Renal pelvis (tissue), 4 donors: ENCODE data around the gene TMEM50B. TPM values are rescaled to one million over a fixed set of nuclear protein-coding genes. Genes with fewer than 3 reads are reported as not detected.
"Not testable (repeated sequence)": the region's sequence is repeated elsewhere in the genome, so short reads cannot be mapped to it uniquely, and the experiment has no call there.

ENCODE experiments used
- DNase-seq: peaks from one replicate; pipeline ENCODE4 v3.0.0-alpha.2; 2013
- polyA plus RNA-seq, 3 donors: library from polyadenylated mRNA; unstranded; fragments of 120-200 nt; gene quantifications; one replicate each; pipeline ENCODE4 v1.2.1, GENCODE V29; 2013; ENCODE audit not compliant: insufficient read length in 3 of 3

The TMEM50B gene
- polyA plus RNA-seq, 3 donors: 45.8 to 94.5 (median 53.6) TPM

DNA sequence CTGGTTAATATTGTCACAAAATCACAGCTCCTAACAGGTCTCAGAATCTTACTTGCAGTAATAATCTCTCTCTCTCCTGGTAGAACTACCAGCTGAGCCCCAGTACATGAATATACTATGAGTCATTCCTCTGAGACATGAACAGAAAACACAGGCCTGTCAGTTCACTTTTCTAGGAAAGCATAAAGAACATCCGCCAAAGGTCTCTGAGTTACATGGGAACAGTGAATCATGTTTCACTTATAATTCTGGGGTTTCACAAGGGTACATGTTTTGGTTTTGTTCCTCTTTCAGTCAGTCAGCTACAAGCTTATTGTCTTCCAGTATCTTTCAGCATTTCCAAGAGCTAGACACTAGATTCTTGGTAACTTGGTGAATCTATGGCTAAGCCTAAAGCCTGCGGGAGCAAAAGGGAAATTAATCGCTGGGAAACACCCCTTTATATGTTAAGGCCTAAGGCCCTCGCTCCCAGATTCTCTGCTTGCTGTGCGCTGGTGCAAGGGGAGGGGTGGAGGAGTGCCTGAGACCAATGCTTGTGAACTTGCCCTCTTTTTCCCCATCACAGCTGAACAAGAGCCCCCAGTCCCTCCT is 44.9 kb downstream of the TMEM50B start:
- no peak for DNase-seq

- DNase-seq: no peak
These were observed 46.2 kb downstream of the TMEM50B start for GRCh38 chr21:33433425-33434114.

GRCh38 chr21:33433001-33433400 is 46.8 kb downstream of the TMEM50B start:
- DNase-seq: no peak

- DNase-seq: no peak
These were observed 47.3 kb downstream of the TMEM50B start for GRCh38 chr21:33432496-33432895.

DNA sequence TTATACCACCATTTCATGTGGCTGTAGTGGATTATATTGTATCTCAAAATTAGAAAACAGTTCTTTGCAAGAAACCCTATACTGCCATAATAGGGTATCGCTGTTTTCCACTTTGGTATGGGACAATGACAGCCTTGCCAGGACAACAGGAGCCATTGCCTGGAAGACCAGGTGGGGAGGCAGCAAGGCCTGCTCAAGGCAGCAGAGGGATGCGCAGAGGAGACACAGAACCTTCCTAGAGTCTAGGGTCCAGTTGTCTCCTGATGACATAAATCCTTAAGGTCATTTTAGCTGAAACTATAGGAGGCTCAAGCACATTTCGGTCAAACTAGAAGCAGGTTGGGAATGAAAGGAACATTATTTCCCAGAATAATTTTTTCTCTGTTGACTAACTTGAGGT is 48.9 kb downstream of the TMEM50B start:
- no peak for DNase-seq

DNA sequence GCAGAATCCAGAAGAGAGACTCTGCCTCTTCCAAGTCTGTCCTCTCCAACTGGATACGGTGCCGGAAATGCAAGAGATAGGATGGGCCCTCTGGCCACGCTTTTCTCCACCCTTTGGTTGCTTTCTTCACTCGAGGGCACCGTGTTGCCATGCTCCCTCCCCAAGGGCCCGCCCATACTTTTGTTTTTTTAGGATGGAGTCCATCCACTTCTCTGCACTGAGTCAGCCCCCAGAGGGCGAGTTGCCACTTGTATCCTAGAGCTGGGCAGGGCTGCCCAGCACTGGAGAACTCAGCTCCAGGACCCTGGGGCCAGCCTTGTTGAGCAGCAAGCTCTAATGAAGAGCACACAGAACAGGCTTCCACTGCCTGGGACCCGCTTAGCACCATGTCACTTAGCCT is 51.1 kb downstream of the TMEM50B start:
- no peak for DNase-seq

- DNase-seq: no peak
These were observed 52.7 kb downstream of the TMEM50B start for GRCh38 chr21:33427051-33427450.

GRCh38 chr21:33425825-33426224 is 53.9 kb downstream of the TMEM50B start:
- no peak for DNase-seq

- DNase-seq: no peak
These were observed 55.6 kb downstream of the TMEM50B start for GRCh38 chr21:33424214-33424613.

- no peak for DNase-seq
These were observed 57.9 kb downstream of the TMEM50B start for GRCh38 chr21:33421713-33422393.

DNA sequence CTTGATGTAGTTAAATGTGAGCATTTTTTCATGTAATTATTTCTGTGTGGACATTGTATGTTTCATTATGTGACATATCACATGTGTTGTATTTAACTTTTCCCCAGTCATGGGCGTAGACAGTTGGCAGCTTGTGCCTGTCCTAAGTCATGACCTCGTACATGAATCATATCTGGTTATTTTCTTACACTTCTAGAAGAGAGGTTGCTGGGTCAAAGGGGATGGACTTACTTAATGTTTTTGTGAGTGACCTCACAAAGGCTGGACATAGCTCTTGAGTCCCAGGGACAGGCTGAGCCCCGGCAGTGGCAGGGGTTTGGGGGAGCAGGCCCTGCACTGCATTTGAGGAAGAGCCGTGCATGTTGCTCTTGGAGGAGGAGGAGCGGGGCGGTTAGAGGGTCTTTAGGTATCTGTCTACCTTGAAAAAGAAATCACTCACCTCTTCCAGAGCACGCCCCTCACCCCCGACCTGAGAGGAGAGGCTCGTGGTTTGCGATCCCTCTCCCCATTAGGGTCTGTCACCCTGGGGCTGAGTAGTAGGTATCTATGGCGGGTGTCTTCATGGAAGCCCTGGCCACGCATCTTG is 60.1 kb downstream of the TMEM50B start:
- no peak for DNase-seq

DNA sequence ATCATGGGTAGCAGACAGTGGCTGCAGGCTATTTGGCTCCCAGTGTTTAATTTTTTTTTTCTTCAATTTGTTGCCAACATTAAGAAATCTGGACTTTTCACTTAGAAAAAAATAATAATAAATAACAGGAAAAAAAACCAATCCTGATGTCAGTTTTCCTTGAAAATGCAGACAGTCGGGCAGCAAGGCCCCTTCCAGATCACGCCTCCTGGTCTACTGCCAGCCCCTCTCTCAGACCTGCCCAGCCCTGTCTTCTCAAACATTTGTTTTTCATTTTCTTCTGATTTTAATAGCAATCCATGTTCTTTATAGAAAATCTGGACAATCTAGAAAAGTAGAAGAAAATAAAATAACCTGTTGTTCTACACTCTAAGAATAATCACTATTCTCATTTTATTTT is 61.1 kb downstream of the TMEM50B start:
- no peak for DNase-seq

DNA sequence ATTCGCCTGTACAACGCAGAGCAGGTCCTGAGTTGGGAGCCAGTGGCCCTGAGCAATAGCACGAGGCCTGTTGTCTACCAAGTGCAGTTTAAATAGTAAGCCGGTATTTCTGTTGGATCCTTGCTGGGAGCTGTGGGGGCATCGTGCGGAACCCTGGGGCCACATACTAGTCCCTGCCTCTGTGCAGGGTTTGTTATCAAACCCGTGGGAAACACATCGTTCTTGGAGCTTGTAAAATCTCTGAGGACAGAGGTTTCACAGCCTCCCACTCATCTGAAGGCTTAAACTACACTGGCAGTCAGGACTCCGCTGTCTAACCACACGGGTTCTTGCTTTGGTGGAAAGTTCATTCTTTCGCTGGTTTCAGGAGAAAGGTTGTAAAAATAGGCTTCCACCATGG is 64.8 kb downstream of the TMEM50B start:
- no peak for DNase-seq

DNA sequence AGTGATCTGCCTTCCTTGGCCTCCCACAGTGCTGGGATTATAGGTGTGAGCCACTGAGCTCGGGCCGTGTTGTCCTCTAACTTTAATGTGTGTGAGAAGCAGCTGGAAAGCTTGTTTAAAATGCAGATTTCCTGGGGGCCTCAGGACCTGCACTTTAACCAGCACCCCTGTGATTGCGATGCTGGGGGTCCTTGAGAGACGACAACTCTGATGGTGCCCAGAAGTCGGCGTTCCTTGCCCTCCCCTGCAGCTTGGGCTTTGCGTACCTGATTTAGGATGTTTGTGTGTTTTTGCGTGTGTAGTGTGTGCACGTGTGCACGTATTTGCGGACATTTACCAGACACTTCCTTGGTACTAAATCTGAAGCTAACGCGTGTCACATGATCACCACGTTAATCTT is 65.7 kb downstream of the TMEM50B start:
- DNase-seq: no peak

DNA sequence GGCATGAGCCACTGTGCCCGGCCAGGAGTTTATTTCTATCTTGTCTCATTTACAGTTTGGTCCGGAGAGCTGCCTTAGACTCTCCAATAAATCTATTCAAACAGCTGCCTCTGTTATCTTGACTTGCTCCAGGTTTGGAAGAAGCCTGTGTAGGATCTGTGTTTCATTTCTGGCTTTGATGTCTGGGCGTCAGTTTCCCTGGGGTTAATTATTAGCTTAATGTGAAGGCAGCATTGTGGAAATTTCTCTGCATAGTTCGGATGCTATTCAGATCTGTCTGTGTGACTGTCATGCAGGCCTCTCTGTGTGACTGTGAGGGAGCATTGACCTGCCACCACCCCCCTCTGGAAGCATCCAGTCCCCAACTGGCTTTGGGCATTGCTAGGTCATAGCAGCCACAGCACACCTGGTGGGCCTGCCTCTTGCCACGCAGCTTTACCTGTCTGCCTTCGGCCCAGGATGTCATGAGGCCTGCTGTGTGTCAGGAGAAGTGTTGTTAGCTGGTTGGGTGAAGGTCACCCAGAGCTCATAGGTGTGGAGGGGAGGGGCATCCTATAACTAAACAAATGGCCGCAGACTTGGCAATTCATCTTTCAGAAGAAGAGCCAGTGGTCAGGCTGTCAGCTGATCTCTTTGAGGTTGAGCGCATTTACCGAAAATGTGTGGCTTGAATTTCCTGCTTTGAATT is 66.8 kb downstream of the TMEM50B start:
- DNase-seq: no peak

GRCh38 chr21:33412439-33412831 is 67.3 kb downstream of the TMEM50B start:
- not testable (repeated sequence) for DNase-seq

- DNase-seq: no peak
These were observed 67.8 kb downstream of the TMEM50B start for GRCh38 chr21:33411949-33412430.

DNA sequence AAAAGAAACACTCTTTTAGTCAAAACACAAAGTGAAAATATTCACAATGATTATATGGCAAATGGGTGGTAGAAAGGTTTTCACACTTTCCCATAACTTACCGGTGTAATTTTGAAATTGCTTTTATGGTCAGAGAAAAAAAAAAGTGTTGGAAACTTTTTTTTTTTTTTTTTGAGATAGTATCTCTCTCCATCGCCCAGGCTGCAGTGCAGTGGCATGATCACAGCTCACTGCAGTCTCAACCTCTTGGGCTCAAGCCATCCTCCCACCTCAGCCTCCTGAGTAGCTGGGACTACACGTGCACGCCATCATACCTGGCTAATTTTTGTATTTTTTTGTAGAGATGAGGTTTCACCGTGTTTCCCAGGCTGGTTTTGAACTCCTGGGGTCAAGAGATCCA is 73.3 kb downstream of the TMEM50B start:
- no peak for DNase-seq

DNA sequence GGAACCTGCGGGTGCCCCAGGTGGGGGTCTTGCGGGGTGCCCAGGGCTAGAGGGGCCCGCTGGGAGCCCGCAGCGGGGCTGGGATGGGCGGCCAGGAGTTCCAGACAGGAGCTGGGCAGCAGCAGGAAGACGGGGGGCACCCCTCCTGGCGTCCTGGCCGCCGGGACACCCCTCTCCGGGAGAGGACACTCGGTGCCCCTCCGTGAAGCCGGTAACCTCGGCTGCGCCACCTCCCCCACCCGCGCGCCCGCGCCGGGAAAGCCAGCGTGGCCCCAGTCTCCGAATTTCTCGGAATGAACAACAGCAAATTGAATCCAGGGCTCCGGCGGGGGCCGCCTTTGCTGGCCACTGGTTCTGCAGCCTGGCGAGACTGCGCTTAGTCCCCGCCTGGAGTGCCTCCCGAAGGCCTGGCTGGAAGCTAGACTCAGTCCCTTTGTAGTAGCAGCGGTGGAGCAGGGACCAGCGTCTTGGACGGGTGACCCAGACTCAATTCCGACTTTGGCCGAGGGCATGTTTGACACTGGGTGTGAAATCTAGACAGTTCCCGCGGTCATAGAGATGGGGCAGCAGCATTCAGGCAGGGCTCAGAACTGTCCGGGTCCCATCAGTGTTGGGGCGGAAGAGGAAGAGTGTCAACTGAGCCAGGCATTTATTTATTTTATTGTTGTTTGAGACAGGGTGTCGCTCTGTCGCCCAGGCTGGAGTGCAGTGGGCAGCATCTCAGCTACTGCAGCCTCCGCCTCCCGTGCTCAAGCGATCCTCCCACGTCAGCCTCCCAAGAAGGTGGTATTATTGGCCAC is 75.8 kb downstream of the TMEM50B start:
- DNase-seq: no peak

- DNase-seq: no peak
These were observed 76.5 kb downstream of the TMEM50B start, which contains the start of gene IFNGR2 for GRCh38 chr21:33403128-33403785. Gene IFNGR2, plus strand, starts transcription at chr21:33403413. Its CDS starts 131 bp downstream, at chr21:33403544.
